Inferior parietal cortex (tissue), 1 donor: Measurements from ENCODE around the gene GCN1.

Source experiments
- DNase-seq: peaks from one replicate; pipeline ENCODE4 v3.0.0-alpha.2; 2016; ENCODE audit errors: extremely low spot score

GCN1 gene

DNA sequence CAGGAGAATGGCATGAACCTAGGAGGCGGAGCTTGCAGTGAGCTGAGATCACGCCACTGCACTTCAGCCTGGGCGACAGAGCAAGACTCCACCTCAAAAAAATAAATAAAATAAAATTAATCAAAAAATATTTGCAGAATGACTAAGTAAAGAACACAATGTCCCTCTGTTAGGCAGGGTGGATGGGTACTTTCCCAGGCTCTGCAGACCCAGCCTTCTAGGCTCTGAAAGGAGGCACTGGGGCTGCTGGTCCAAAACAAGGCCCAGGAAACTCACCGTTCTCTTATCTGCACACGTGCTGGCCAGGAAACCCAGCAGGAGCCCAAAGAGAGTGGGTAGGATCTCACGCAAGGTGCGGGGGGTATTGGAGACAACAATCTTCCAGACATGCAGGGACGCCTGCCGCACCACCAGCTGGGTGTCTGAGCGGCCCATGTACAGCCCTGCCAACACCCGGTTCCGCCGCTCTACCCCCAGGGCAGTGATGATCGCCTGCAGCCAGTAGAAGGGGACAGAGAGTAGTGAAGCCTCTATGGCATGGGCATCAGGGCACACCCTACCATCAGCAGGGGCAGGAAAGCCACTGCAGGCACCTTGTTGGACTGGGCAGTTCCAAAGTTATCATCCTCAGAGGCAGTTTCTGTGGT, 52.2 kb downstream of the GCN1 start:
- no peak for DNase-seq

DNA sequence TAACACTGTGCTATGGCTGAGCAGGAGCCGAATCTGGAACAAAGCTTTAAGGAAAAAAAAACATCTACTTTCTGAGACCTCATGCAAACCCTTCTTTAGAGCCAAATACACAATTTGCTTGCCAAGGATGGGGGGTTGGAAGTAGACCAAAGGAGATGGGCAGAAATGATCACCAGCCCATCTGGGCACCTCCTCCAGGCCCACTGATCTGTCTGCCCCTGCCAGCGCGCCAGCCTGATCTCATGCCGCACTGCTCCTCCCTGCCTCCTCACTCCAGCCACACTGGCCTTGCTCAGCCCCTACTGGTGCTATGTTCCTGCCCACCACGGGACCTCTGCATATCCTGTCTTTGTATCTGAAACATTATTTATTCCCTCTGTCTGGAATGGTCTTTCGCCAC, 53.2 kb downstream of the GCN1 start:
- DNase-seq: no peak

GRCh38 chr12:120140603-120141002, 53.9 kb downstream of the GCN1 start:
- no peak for DNase-seq

GRCh38 chr12:120139958-120140357, 54.6 kb downstream of the GCN1 start:
- no peak for DNase-seq

DNA sequence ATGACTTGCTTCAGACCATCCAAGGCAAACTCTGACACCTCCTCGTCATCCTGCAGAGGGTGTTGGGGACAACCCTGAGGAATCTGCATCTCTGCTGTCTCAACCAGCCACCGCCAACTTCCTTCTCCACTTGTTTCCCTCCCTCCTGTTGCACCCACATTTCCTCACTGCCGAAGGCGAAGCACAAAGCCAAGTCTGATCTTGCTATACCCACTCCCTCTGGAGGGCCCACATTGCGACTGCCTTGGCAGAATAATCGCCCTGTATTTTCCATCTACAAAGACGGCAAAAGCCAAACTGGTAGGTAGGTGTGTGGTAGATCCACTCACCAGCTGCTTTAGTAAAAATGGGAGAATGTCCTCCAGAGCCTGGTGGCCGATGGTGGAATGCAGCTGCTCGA, 56.1 kb downstream of the GCN1 start:
- no peak for DNase-seq

DNA sequence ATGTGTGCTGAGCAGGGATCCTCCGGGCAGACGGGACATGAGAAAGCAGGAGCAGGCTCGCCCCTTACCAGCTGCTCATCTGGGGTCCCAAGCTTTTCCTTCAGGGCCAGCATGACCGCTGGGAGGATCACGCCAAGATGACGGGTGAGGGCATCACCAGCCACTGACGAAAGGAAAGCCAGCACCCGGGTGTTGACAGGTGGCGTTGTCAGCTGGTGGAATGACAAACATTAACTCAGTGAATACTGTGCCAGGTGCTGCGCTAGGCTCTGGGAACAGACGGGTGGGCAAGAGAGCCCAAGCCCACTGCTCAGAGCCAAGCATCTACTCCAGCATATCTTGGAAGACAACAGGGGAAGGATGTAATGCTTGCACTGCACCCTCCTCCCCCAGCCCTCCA, 56.7 kb downstream of the GCN1 start:
- no peak for DNase-seq

GRCh38 chr12:120136093-120136770, 58.3 kb downstream of the GCN1 start:
- no peak for DNase-seq

DNA sequence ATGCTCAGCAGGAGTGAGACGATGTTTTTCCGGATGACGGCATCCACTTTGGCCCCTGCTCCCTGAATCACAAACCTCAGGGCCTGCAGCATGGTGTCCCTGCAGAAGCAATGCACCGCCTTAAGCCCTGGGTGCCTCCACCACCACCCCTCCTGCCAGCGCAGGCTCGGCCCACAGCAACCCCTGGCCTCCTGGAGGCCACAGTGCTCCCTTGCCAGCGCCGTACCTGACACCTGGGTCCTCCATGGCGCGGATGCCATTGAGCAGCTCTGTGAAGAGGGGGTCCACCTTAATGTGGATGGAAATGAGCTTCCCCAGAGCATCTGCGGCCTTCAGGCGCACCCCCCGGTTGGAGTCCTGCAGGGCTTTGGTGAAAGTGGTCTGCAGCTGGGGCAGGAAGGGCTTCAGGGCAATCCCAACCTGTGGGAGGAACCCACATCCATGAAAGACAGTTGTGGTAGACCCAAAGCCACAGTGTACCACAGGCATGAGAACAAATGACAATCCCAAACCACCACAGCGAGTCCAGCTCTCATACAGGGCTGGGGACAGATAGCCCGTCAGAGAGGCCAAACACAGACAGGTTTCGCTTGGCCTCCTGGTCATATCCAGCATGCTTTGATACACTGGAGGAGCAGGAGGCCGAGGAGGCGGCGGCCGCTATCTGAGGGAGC, 60.1 kb downstream of the GCN1 start:
- DNase-seq: no peak

DNA sequence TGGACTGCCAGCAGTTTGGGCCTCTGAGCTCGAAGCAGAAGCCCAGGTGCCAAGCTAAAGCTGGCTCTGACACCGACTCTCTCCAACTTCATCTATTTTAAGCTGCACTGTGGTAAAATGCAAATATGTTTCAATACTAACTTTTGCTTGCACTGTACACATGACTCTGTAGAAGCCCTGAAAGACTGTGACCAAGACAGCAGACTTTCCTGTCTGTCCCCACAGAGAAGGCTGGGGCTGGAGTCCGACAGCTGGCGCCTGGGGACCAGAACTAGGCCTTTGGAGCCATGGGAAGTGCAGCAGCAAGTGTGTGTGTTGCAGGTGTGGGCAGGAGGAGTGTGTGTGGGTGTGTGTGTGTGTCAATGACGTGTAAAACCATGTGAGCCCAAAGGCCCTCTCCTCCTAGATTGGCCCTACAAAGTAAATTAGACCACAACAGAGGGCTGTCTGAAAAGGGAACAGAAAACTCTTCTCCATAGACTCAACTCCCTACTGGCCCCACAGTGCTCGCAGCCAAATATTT, 61.6 kb downstream of the GCN1 start:
- no peak for DNase-seq

DNA sequence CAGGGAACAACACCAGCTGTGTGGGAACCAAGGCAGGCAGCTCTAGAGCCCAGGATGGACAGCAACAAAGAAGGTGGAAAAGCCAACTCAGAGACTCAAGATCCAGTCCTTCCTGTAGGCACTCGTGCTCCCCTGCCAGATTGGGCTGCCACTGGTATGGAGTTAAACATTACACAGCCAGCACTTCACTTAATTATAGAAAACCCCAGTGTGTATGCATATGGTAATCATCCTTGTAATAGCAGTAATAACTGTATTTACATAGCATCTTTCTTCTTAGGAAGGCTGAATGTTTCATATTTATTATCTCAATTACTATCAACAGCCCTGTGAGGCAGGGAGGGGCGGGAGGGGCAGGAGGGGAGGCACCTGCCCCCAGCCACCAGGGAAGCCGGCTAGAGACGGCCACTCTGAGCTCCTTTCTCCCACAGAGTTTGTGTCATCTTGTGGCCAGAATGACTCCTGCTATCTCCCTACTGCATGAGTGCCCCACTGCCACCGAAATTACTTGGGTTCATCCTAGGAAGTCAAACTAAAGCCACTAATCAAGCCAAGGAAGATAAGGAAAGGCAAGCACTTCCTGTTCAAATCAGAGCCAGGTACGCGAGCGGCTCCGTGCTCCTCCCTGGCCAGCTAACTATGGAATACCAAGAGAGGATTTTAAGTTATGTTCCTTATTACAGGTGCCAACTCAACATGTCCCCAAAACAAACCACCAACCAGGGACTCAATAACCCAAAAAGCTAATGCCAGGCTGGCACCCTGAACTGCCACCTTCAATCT, 62.3 kb downstream of the GCN1 start:
- DNase-seq: no peak

DNA sequence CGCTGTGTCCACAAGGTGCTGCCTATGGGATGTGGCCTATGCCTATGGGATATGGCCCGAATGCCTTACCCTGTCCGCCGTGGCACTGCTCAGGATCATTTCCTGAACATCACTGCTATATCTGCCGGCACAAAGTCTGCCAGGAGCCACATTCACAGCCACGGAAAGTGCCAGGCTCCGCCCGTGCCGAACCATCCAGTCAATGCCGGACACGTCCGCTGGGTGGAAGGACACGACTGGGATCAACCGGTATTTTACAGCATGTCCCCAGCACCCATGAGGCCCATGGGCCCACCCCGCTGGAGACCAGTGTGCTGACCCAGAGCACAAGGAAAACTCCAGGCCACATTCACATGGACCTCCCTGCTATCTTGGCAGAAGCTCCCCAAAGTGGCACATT, 63.4 kb downstream of the GCN1 start:
- no peak for DNase-seq

- DNase-seq: no peak
These were observed 64.5 kb downstream of the GCN1 start for GRCh38 chr12:120130011-120130410.

- DNase-seq: no peak
These were observed 67.9 kb downstream of the GCN1 start for GRCh38 chr12:120126635-120127005.

DNA sequence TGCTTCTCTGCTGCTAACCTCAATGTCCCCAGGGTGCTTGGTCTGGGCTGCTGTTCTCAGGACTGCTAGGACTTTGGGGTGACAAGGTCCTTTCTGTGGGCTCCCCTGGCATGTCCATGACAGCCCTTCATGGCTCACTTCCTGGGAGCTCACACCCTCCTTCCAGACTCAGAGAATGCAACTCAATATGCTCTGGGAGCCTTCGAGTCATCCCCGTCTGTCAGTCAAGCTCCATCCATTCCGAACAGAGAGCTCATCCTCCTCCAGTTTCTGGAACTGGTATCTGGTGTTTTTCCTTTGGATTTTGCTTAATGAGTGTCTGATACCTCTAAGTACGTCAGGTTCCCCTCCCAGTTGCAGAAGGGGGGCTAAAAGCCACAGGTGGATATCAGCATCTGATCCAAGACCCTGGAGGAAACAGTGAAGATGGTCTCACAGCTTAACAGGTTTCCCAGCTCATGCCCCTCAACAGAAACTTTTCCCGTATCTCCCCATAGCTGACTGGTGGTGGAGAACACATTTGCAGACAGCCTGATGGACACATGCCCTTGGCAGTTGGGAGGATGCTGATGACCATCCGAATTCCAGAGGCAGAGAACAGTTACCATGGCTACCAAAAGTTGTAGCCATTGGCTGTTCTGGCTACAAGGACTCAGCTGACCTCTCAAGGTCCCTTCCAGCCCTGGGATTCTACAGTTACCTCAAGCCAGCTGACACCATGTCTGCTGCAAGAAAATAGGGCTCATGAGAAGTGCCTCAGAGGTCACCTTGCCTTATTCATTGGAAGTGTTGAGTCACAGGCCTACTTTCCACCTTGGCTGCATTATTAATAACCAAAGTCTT, 68.5 kb downstream of the GCN1 start:
- no peak for DNase-seq

DNA sequence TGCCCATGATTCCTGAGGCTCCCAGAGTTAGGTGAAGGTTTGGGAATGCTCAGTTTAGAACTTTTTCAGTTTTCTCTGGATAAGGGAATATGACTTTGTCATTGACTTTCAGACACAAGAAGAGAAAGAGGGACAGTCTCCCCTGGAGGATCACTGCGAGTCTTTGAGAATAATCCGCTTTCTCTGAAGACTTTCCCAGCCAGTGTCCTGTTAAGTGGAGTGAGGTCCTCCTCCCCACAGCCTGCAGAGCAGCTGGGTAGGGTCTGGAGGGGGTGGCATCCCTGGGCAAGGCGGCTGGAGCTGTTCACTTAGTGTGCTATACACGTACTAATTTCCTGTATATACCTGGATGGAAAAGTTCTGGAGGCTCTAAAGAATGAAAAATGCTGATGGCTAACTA, 69.5 kb downstream of the GCN1 start:
- no peak for DNase-seq

DNA sequence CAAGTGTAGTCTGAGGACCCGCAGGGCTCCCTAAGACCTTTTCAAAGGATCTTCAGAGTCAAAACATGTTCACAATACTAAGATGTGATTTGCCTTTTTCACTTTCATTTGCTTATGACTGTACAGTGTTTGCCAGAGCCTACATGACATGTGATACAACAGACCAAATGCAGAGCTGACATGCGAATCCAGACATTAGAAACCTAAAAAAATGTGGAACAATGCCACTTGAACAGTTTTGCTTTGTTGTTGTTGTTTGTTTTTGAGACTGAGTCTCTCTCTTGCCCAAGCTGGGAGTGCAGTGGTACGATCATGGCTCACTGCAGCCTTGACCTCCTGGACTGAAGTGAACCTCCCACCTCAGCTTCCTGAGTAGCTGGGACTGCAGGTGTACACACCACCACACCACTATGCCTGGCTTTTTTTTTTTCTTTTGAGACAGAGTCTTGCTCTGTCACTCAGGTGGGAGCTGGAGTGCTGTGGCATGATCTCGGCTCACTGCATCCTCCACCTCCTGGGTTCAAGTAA, 72.7 kb downstream of the GCN1 start:
- DNase-seq: no peak

DNA sequence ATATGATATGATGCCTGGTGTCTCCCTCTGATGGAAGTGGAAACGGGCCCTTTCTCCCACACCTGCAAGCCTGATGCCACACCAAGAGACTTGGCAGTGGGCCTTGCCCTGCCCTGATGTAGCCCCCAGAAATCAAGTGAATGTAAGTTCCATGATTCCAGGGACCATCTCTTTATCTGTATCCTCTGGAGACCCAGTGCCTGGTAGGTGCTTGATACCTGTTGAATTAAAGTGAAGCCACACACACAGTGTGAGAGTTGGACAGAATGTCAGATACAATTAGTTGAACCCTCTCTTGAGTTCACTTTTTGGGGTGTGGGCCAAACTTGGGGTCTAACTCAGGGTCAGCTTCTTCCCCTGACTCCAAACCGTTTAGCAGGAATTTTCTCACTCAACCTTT, 73.2 kb downstream of the GCN1 start:
- no peak for DNase-seq

DNA sequence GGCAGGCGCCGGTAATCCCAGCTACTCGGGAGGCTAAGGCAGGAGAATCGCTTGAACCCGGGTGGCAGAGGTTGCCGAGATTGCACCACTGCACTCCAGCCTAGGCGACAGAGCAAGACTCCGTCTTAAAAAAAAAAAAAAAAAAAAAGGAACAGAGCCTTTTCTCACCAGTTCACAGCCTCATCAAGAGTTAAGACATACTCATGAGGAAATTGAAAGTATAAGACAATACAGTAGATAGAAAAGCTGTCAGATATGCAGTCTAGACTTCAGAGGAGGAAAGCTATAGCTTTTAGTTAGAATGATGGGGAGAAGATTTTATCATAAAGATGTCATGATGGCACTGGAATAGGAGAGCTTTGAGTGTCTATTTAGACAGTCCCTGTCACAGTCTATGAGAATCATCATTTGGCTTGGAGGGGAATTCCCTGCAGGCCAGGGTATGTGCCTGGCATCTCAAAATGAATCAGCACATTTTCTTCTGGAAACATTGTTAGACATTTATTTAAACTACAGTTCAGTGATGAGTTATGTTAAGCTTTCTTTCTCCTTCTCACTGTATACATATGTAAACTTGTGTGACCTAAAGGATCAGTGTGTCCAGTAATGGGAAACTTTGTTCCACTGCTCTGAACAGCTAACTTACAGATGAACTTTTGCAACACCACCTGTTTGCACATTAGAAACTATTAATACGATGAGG, 75.1 kb downstream of the GCN1 start:
- no peak for DNase-seq

- no peak for DNase-seq
These were observed 76.0 kb downstream of the GCN1 start for GRCh38 chr12:120118321-120119061.

DNA sequence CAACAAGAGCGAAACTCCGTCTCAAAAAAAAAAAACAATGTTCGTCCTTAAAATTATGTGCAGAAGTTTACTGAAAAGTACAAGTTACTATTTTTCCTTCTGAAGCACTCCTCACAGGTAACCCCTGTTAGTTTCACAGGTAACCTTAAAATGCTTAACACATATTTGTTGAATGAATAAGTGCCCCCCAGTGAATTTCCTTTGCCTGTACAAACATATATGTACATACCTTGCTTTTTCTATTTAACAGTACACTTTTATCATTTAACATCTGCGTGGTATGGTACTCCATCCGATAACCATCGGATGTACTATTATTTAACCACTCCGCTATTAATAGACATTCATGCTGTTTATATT, 76.6 kb downstream of the GCN1 start:
- DNase-seq: no peak
